GM18520 (cell line): ENCODE results near the gene MATN4.

ENCODE experiments used
- ATAC-seq: cut with Tn5 transposase; IDR thresholded peaks from one replicate; pipeline ENCODE4 v1.9.1; 2021; ENCODE audit not compliant: unreplicated experiment

MATN4 gene

GRCh38 chr20:45315672-45316071 is 7.6 kb upstream of the MATN4 start:
- no peak for ATAC-seq

- no peak for ATAC-seq
These were observed 5.8 kb upstream of the MATN4 start for GRCh38 chr20:45313943-45314342.

GRCh38 chr20:45313065-45313695 is 5.1 kb upstream of the MATN4 start:
- ATAC-seq, result no peak

GRCh38 chr20:45312241-45312640 is 4.1 kb upstream of the MATN4 start:
- no peak for ATAC-seq

- ATAC-seq, result no peak
These were observed 3.6 kb upstream of the MATN4 start for GRCh38 chr20:45311589-45312211.

GRCh38 chr20:45309075-45309474 is 976 bp upstream of the MATN4 start:
- no peak for ATAC-seq

GRCh38 chr20:45307076-45307640 is 941 bp downstream of the MATN4 start:
- ATAC-seq, result no peak

- ATAC-seq, result no peak
These were observed 1.6 kb downstream of the MATN4 start, which contains the start of gene RBPJL for GRCh38 chr20:45306431-45306982. RBPJL (plus strand) TSS chr20:45306840; CDS start chr20:45306923, 83 bp downstream.

- no peak for ATAC-seq
These were observed 2.8 kb downstream of the MATN4 start for GRCh38 chr20:45305262-45305661.

- no peak for ATAC-seq
These were observed 3.6 kb downstream of the MATN4 start for GRCh38 chr20:45304464-45304999.

GRCh38 chr20:45303586-45304463 is 4.3 kb downstream of the MATN4 start:
- ATAC-seq, result no peak

- no peak for ATAC-seq
These were observed 6.3 kb downstream of the MATN4 start for GRCh38 chr20:45301824-45302271.

- ATAC-seq, result no peak
These were observed 7.1 kb downstream of the MATN4 start for GRCh38 chr20:45300961-45301360.

- ATAC-seq, result no peak
These were observed 8.3 kb downstream of the MATN4 start for GRCh38 chr20:45299786-45300185.

GRCh38 chr20:45297786-45298497 is 10.2 kb downstream of the MATN4 start:
- ATAC-seq, result no peak

- ATAC-seq, result no peak
These were observed 13.4 kb downstream of the MATN4 start for GRCh38 chr20:45294659-45295058.

- no peak for ATAC-seq
These were observed 14.1 kb downstream of the MATN4 start for GRCh38 chr20:45294003-45294368.

GRCh38 chr20:45293041-45294002 is 14.8 kb downstream of the MATN4 start:
- no peak for ATAC-seq

GRCh38 chr20:45292343-45292742 is 15.8 kb downstream of the MATN4 start:
- ATAC-seq, result no peak
